Neural crest cell (in vitro differentiated cells): ENCODE measurements around the gene ZPBP2. TPM values are rescaled to one million over a fixed set of nuclear protein-coding genes. Genes with fewer than 3 reads are reported as not detected.

ENCODE experiments used
- DNase-seq: peaks from one replicate; pipeline ENCODE4 v3.0.0; 2021; ENCODE audit warnings: low read depth, mixed read lengths, low spot score
- H3K27ac Mint-ChIP-seq: one replicate; pipeline ENCODE4 v1.8.0; 2021; ENCODE audit warnings: mild to moderate bottlenecking, mixed read lengths; ENCODE audit not compliant: unreplicated experiment
- H3K27me3 Mint-ChIP-seq: 2 replicates; pipeline ENCODE4 v1.8.0; 2021; ENCODE audit warnings: low read depth, mild to moderate bottlenecking, mixed read lengths
- H3K36me3 Mint-ChIP-seq: 2 replicates; pipeline ENCODE4 v1.8.0; 2021; ENCODE audit warnings: low read depth, mild to moderate bottlenecking, mixed read lengths
- H3K4me1 Mint-ChIP-seq: 2 replicates; pipeline ENCODE4 v1.8.0; 2021; ENCODE audit warnings: mixed read lengths
- H3K4me3 Mint-ChIP-seq: one replicate; pipeline ENCODE4 v1.8.0; 2021; ENCODE audit warnings: mild to moderate bottlenecking, mixed read lengths
- H3K9me3 Mint-ChIP-seq: 2 replicates; pipeline ENCODE4 v1.8.0; 2021; ENCODE audit warnings: mixed read lengths
- CTCF ChIP-seq: fragments of 200-600 bp; sonication (generic); conservative IDR thresholded peaks from 2 replicates; pipeline ENCODE4 v1.5.0; 2021; ENCODE audit warnings: antibody characterized with exemption, mild to moderate bottlenecking
- total RNA-seq: library from RNA; stranded (reverse); gene quantifications from 2 replicates; pipeline ENCODE4 v1.2.1, GENCODE V29; 2021

ZPBP2 gene
- total RNA-seq, 1 donor from 2014 or later = not detected

DNA sequence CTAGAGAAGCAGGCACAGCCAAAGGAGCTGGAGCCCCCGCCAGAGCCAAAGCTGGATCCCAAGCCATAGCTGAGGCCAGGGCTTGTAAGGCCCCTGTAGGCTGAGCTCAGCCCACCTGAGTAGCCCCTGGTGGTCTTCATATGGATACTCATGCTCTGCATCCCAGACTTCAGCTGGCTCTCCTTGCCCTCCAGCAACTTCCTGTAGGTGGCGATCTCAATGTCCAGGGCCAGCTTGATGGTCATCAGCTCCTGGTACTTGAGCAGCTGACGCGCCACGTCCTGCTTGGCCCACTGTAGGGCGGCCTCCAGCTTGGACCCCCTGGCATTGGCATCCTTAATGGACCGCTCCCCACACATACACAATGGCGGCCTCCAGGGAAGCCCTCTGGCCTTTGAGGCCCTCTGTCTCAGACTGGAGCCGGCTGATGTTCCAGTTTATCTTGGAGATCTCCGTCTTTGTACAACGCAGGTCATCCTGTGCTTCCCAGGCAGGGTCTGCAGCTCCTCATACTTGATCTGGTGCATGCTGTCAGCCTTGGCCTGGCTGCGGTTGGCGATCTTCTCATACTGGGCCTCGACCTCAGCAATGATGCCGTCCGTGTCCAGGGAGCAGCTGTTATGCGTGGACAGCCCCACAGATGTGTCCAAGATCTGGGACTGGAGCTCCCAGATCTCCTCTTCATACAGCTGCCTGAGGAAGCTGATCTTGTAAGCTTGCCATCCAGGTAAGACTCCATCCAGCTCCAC lies 32.8 kb upstream of the ZPBP2 start:
- no peaks in the 10 kb centered on the region for H3K36me3 Mint-ChIP-seq
- H3K27me3 Mint-ChIP-seq = peaks cover 50% of the 10 kb centered on the region
- TF ChIP-seq CTCF = no peak
- no peak for DNase-seq
- no peaks in the 10 kb centered on the region for H3K4me1 Mint-ChIP-seq
- H3K4me3 Mint-ChIP-seq = no peak overlapping the region
- H3K27ac Mint-ChIP-seq = no peak overlapping the region
- H3K9me3 Mint-ChIP-seq = peaks cover 10% of the 10 kb centered on the region

GRCh38 chr17:39836117-39836516 lies 31.9 kb upstream of the ZPBP2 start:
- Mint-ChIP-seq H3K36me3 (no peaks in the 10 kb centered on the region), H3K27me3 (peaks cover 49% of the 10 kb centered on the region), H3K27ac (no peak overlapping the region), H3K9me3 (peaks cover 10% of the 10 kb centered on the region), H3K4me1 (no peaks in the 10 kb centered on the region), H3K4me3 (no peak overlapping the region)
- TF ChIP-seq CTCF = no peak
- DNase-seq = no peak

- no peaks in the 10 kb centered on the region for H3K36me3 Mint-ChIP-seq
- H3K27ac Mint-ChIP-seq = no peak overlapping the region
- no peak for TF ChIP-seq CTCF
- H3K4me3 Mint-ChIP-seq = no peak overlapping the region
- no peak for DNase-seq
- H3K4me1 Mint-ChIP-seq = no peaks in the 10 kb centered on the region
- H3K27me3 Mint-ChIP-seq = peaks cover 48% of the 10 kb centered on the region
- peaks cover 10% of the 10 kb centered on the region for H3K9me3 Mint-ChIP-seq
Measured at GRCh38 chr17:39838057-39838456, 29.9 kb upstream of the ZPBP2 start.

DNA sequence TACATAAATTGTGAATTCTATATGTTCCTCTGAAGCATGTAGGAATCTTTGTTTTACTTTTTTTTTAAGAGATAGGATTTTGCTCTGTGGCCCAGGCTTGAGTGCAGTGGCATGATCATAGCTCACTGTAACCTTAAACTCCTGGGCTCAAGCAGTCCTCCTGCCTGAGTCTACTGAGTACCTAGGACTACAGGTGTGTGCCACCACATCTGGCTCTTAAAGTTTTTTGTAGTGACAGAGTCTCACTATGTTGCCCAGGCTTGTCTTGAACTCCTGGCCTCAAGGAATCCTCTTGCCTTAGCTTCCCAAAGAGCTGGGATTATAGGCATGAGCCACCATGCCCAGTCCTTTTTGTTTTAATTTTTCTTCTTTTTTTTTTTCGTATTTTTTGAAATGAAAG lies 29.2 kb upstream of the ZPBP2 start:
- no peak overlapping the region for H3K4me3 Mint-ChIP-seq
- TF ChIP-seq CTCF = no peak
- no peaks in the 10 kb centered on the region for H3K4me1 Mint-ChIP-seq
- DNase-seq = no peak
- peaks cover 10% of the 10 kb centered on the region for H3K9me3 Mint-ChIP-seq
- H3K27ac Mint-ChIP-seq = no peak overlapping the region
- H3K27me3 Mint-ChIP-seq = peaks cover 49% of the 10 kb centered on the region
- no peaks in the 10 kb centered on the region for H3K36me3 Mint-ChIP-seq

GRCh38 chr17:39841134-39841683 lies 26.8 kb upstream of the ZPBP2 start:
- Mint-ChIP-seq H3K27me3 (peaks cover 59% of the 10 kb centered on the region), H3K4me1 (no peaks in the 10 kb centered on the region), H3K27ac (no peak overlapping the region), H3K9me3 (peaks cover 4% of the 10 kb centered on the region), H3K36me3 (no peaks in the 10 kb centered on the region), H3K4me3 (no peak overlapping the region)
- TF ChIP-seq CTCF = no peak
- no peak for DNase-seq
